ENCODE data around the gene SLC4A3.

SLC4A3 gene

GRCh38 chr2:219603771-219604170 is 23.7 kb upstream of the SLC4A3 start:
- Histone ChIP-seq H3K9ac (ENCODE audit: low read depth, low read length) (no peak overlapping the region), H3K4me3 (ENCODE audit: low read depth, low read length) (no peak overlapping the region), H3K9me3 (ENCODE audit: control insufficient read depth, insufficient read depth, low read length) (no peaks in the 10 kb centered on the region), H3K27me3 (ENCODE audit: control insufficient read depth, insufficient read depth, low read length) (no peaks in the 10 kb centered on the region), H3K4me1 (ENCODE audit: control insufficient read depth, insufficient read depth, low read length) (no peaks in the 10 kb centered on the region), H3K36me3 (ENCODE audit: control insufficient read depth, insufficient read depth, low read length) (peaks cover 25% of the 10 kb centered on the region)

- Histone ChIP-seq H3K9me3 (ENCODE audit: control insufficient read depth, insufficient read depth, low read length) (no peaks in the 10 kb centered on the region), H3K9ac (ENCODE audit: low read depth, low read length) (no peak overlapping the region), H3K4me3 (ENCODE audit: low read depth, low read length) (no peak overlapping the region), H3K27me3 (ENCODE audit: control insufficient read depth, insufficient read depth, low read length) (no peaks in the 10 kb centered on the region), H3K4me1 (ENCODE audit: control insufficient read depth, insufficient read depth, low read length) (no peaks in the 10 kb centered on the region), H3K36me3 (ENCODE audit: control insufficient read depth, insufficient read depth, low read length) (peaks cover 30% of the 10 kb centered on the region)
These were observed 21.8 kb upstream of the SLC4A3 start for GRCh38 chr2:219605607-219605954.

DNA sequence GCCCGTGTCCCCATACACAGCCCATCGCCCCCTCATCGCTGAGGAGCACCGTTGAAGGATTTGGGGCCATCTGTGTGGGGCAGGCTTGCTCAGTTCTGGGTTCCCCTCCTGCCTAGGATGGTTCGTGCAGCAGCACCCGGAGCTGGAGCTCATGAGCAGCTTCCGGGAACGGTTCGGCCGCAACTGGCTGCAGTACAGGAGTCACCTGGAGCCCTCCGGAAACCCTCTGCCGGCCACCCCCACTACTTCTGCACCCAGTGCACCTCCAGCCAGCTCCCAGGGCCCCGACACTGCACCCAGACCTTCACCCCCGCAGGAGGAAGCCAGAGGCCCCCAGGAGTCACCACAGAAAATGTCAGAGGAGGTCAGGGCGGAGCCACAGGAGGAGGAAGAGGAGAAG is 19.5 kb upstream of the SLC4A3 start:
- H3K27me3 ChIP-seq (ENCODE audit: control insufficient read depth, insufficient read depth, low read length), result no peaks in the 10 kb centered on the region
- H3K4me1 ChIP-seq (ENCODE audit: control insufficient read depth, insufficient read depth, low read length), result no peaks in the 10 kb centered on the region
- H3K4me3 ChIP-seq (ENCODE audit: low read depth, low read length), result no peak overlapping the region
- no peak overlapping the region for H3K9ac ChIP-seq (ENCODE audit: low read depth, low read length)
- H3K36me3 ChIP-seq (ENCODE audit: control insufficient read depth, insufficient read depth, low read length), result peaks cover 29% of the 10 kb centered on the region
- H3K9me3 ChIP-seq (ENCODE audit: control insufficient read depth, insufficient read depth, low read length), result no peaks in the 10 kb centered on the region

GRCh38 chr2:219608399-219608964 is 18.9 kb upstream of the SLC4A3 start:
- H3K27me3 ChIP-seq (ENCODE audit: control insufficient read depth, insufficient read depth, low read length), result no peaks in the 10 kb centered on the region
- no peak overlapping the region for H3K9ac ChIP-seq (ENCODE audit: low read depth, low read length)
- no peak overlapping the region for H3K4me3 ChIP-seq (ENCODE audit: low read depth, low read length)
- peaks cover 29% of the 10 kb centered on the region for H3K36me3 ChIP-seq (ENCODE audit: control insufficient read depth, insufficient read depth, low read length)
- no peaks in the 10 kb centered on the region for H3K4me1 ChIP-seq (ENCODE audit: control insufficient read depth, insufficient read depth, low read length)
- no peaks in the 10 kb centered on the region for H3K9me3 ChIP-seq (ENCODE audit: control insufficient read depth, insufficient read depth, low read length)

DNA sequence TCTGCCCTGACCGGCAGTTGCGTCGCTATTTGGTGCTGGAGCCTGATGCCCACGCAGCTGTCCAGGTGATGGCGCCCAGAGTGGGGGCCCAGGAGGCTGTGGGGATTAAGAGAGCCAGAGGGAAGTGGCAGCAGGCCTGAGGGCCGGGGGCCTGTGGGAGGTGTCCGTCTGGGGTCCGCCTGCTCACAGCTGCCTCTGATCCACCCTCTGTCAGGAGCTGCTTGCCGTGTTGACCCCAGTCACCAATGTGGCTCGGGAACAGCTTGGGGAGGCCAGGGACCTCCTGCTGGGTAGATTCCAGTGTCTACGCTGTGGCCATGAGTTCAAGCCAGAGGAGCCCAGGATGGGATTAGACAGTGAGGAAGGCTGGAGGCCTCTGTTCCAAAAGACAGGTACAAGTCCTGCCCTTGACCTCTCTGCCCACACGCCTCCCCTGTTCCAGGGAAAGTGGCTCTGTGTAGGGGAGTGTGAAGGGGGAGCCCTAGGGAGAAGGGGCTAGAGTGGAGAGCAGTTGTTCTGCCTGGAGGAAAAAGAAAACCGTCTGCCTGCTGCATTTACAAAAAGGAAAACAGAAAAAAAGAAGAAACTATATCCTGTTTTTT is 18.2 kb upstream of the SLC4A3 start:
- Histone ChIP-seq H3K27me3 (ENCODE audit: control insufficient read depth, insufficient read depth, low read length) (no peaks in the 10 kb centered on the region), H3K36me3 (ENCODE audit: control insufficient read depth, insufficient read depth, low read length) (peaks cover 29% of the 10 kb centered on the region), H3K4me3 (ENCODE audit: low read depth, low read length) (no peak overlapping the region), H3K9ac (ENCODE audit: low read depth, low read length) (no peak overlapping the region), H3K9me3 (ENCODE audit: control insufficient read depth, insufficient read depth, low read length) (no peaks in the 10 kb centered on the region), H3K4me1 (ENCODE audit: control insufficient read depth, insufficient read depth, low read length) (no peaks in the 10 kb centered on the region)

DNA sequence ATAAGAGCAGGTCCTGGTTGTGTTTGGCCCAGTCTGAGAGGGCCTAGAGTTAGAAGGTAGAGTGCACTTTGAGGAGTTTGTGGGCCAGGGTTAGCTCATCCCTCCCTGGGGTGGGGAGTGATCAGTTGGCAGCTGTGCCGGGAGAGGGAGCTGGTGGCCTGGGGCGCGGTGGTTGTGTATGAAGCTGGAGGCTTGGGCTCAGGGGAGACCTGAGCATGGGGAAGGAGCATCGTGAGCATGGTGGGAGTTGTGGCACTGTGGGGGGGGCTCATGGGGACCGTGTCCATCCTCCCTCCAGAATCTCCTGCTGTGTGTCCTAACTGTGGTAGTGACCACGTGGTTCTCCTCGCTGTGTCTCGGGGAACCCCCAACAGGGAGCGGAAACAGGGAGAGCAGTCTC is 16.1 kb upstream of the SLC4A3 start:
- Histone ChIP-seq H3K36me3 (ENCODE audit: control insufficient read depth, insufficient read depth, low read length) (peaks cover 26% of the 10 kb centered on the region), H3K4me3 (ENCODE audit: low read depth, low read length) (no peak overlapping the region)

GRCh38 chr2:219611866-219612576 is 15.4 kb upstream of the SLC4A3 start:
- no peak overlapping the region for H3K4me3 ChIP-seq (ENCODE audit: low read depth, low read length)
- no peak overlapping the region for H3K9ac ChIP-seq (ENCODE audit: low read depth, low read length)
- no peaks in the 10 kb centered on the region for H3K9me3 ChIP-seq (ENCODE audit: control insufficient read depth, insufficient read depth, low read length)
- H3K27me3 ChIP-seq (ENCODE audit: control insufficient read depth, insufficient read depth, low read length), result no peaks in the 10 kb centered on the region
- H3K36me3 ChIP-seq (ENCODE audit: control insufficient read depth, insufficient read depth, low read length), result peaks cover 25% of the 10 kb centered on the region
- no peaks in the 10 kb centered on the region for H3K4me1 ChIP-seq (ENCODE audit: control insufficient read depth, insufficient read depth, low read length)

More for the DNA sequence above, 16.1 kb upstream of the SLC4A3 start:
- H3K27me3 ChIP-seq (ENCODE audit: control insufficient read depth, insufficient read depth, low read length), result no peaks in the 10 kb centered on the region
- H3K4me1 ChIP-seq (ENCODE audit: control insufficient read depth, insufficient read depth, low read length), result no peaks in the 10 kb centered on the region
- no peaks in the 10 kb centered on the region for H3K9me3 ChIP-seq (ENCODE audit: control insufficient read depth, insufficient read depth, low read length)
- no peak overlapping the region for H3K9ac ChIP-seq (ENCODE audit: low read depth, low read length)

DNA sequence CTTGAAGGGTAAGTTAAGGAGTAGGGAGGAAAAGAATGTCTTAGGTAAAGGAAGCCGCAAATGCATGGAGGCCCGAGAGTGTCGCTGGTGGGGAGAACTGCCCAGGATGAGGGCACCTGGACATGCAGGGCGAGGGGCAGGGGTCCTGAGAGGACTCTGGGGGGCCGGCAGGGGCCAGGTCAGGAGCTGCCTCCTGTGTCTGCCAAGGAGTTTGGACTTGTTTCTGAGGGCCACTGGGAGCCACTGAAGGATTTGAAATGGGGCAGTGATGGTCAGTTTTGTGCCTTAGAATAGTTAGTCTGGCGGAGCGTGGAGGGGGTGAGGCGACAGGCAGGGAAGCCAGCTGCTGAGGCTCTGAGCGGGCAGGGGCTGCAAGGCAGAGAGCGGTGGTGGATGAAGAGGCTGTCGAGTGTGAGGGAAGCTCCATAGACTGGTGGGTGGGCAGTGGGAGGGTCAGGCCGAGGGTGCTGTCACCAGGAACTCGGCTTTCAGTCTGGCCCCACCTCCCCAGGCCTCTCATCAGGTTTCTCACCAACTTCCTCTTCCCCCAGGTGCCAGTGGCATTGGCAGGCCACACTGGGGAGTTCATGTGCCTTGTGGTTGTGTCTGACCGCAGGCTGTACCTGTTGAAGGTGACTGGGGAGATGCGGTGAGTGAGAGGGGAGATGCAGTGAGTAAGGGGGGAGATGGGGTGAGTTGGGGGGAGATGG is 14.7 kb upstream of the SLC4A3 start:
- Histone ChIP-seq H3K36me3 (ENCODE audit: control insufficient read depth, insufficient read depth, low read length) (peaks cover 25% of the 10 kb centered on the region), H3K9ac (ENCODE audit: low read depth, low read length) (no peak overlapping the region), H3K4me3 (ENCODE audit: low read depth, low read length) (no peak overlapping the region), H3K9me3 (ENCODE audit: control insufficient read depth, insufficient read depth, low read length) (no peaks in the 10 kb centered on the region), H3K4me1 (ENCODE audit: control insufficient read depth, insufficient read depth, low read length) (no peaks in the 10 kb centered on the region), H3K27me3 (ENCODE audit: control insufficient read depth, insufficient read depth, low read length) (no peaks in the 10 kb centered on the region)

- Histone ChIP-seq H3K9me3 (ENCODE audit: control insufficient read depth, insufficient read depth, low read length) (no peaks in the 10 kb centered on the region), H3K9ac (ENCODE audit: low read depth, low read length) (no peak overlapping the region), H3K4me1 (ENCODE audit: control insufficient read depth, insufficient read depth, low read length) (no peaks in the 10 kb centered on the region), H3K36me3 (ENCODE audit: control insufficient read depth, insufficient read depth, low read length) (peaks cover 17% of the 10 kb centered on the region), H3K27me3 (ENCODE audit: control insufficient read depth, insufficient read depth, low read length) (no peaks in the 10 kb centered on the region), H3K4me3 (ENCODE audit: low read depth, low read length) (no peak overlapping the region)
These were observed 13.9 kb upstream of the SLC4A3 start for GRCh38 chr2:219613461-219614070.

- no peaks in the 10 kb centered on the region for H3K9me3 ChIP-seq (ENCODE audit: control insufficient read depth, insufficient read depth, low read length)
- no peaks in the 10 kb centered on the region for H3K27me3 ChIP-seq (ENCODE audit: control insufficient read depth, insufficient read depth, low read length)
- no peak overlapping the region for H3K9ac ChIP-seq (ENCODE audit: low read depth, low read length)
- peaks cover 12% of the 10 kb centered on the region for H3K36me3 ChIP-seq (ENCODE audit: control insufficient read depth, insufficient read depth, low read length)
- H3K4me1 ChIP-seq (ENCODE audit: control insufficient read depth, insufficient read depth, low read length), result no peaks in the 10 kb centered on the region
- no peak overlapping the region for H3K4me3 ChIP-seq (ENCODE audit: low read depth, low read length)
These were observed 13.2 kb upstream of the SLC4A3 start for GRCh38 chr2:219614076-219614860.

- H3K9me3 ChIP-seq (ENCODE audit: control insufficient read depth, insufficient read depth, low read length), result no peaks in the 10 kb centered on the region
- H3K9ac ChIP-seq (ENCODE audit: low read depth, low read length), result no peak overlapping the region
- H3K36me3 ChIP-seq (ENCODE audit: control insufficient read depth, insufficient read depth, low read length), result peaks cover 10% of the 10 kb centered on the region
- H3K4me3 ChIP-seq (ENCODE audit: low read depth, low read length), result no peak overlapping the region
- no peaks in the 10 kb centered on the region for H3K27me3 ChIP-seq (ENCODE audit: control insufficient read depth, insufficient read depth, low read length)
- no peaks in the 10 kb centered on the region for H3K4me1 ChIP-seq (ENCODE audit: control insufficient read depth, insufficient read depth, low read length)
These were observed 12.4 kb upstream of the SLC4A3 start for GRCh38 chr2:219615036-219615435.

Measured in iPS-15b (cell line).